GM12878 (cell line): ENCODE results near the gene PPP1CC. TPM values are rescaled to one million over a fixed set of nuclear protein-coding genes. Genes with fewer than 3 reads are reported as not detected.

ENCODE experiments used
- BACH1 ChIP-seq: fragments of 450-650 bp; IDR thresholded peaks from 2 replicates; pipeline ENCODE4 v1.6.1; 2017; ENCODE audit warnings: mild to moderate bottlenecking, borderline replicate concordance
- CBFB ChIP-seq: IDR thresholded peaks from 2 replicates; pipeline ENCODE4 v1.6.1; 2016; ENCODE audit warnings: antibody characterized with exemption, low read depth
- CREM ChIP-seq: IDR thresholded peaks from 2 replicates; pipeline ENCODE4 v1.6.1; 2014; ENCODE audit warnings: antibody characterized with exemption, low read depth
- IRF3 ChIP-seq: fragments of 450-650 bp; IDR thresholded peaks from 2 replicates; pipeline ENCODE4 v1.6.1; 2014; ENCODE audit warnings: mild to moderate bottlenecking
- JUND ChIP-seq: IDR thresholded peaks from 2 replicates; pipeline ENCODE4 v1.6.1; 2012; ENCODE audit warnings: low read depth, mild to moderate bottlenecking, low read length, improper control_type of control experiment, moderate library complexity
- NR2C1 ChIP-seq: fragments of 450-650 bp; IDR thresholded peaks from 2 replicates; pipeline ENCODE4 v1.6.1; 2017; ENCODE audit warnings: antibody characterized with exemption, mild to moderate bottlenecking, moderate library complexity
- POLR2AphosphoS2 ChIP-seq: IDR thresholded peaks from 2 replicates; pipeline ENCODE4 v1.6.1; 2011; ENCODE audit warnings: low read depth, mild to moderate bottlenecking, low read length, improper control_type of control experiment, moderate library complexity
- POLR2AphosphoS5 ChIP-seq: IDR thresholded peaks from 2 replicates; pipeline ENCODE4 v1.6.1; 2011; ENCODE audit warnings: mild to moderate bottlenecking, low read length, inconsistent platforms
- RBBP5 ChIP-seq: fragments of 200-600 bp; sonication (generic); conservative IDR thresholded peaks from 2 replicates; pipeline ENCODE4 v1.6.1; 2016
- SUPT20H ChIP-seq: IDR thresholded peaks from 2 replicates; pipeline ENCODE4 v1.6.1; 2011; ENCODE audit warnings: low read depth, mild to moderate bottlenecking, low read length, moderate library complexity, borderline replicate concordance; ENCODE audit not compliant: control insufficient read depth
- TCF3 ChIP-seq: IDR thresholded peaks from 2 replicates; pipeline ENCODE4 v1.6.1; 2012; ENCODE audit warnings: low read depth, mild to moderate bottlenecking, low read length, borderline replicate concordance; ENCODE audit not compliant: insufficient read depth
- WRNIP1 ChIP-seq: IDR thresholded peaks from 2 replicates; pipeline ENCODE4 v1.6.1; 2011; ENCODE audit warnings: low read depth, low read length, improper control_type of control experiment, borderline replicate concordance
- polyA plus RNA-seq, 11 experiments: library from polyadenylated mRNA; depleted of rRNA in 4 of 11; unstranded in 6 of 11; stranded (reverse) in 5 of 11; fragments of >200 nt; fragmentation: Nextera tagmentation in 4 of 11; fragmentation: Illumina TruSeq in 1 of 11; extraction: Ambion mirVana in 4 of 11; extraction: Trizol in 1 of 11; gene quantifications; 1 replicate in 1 of 11; 2 replicates in 10 of 11; pipeline versions ENCODE4 v1.2.1 to v1.2.3, GENCODE V29; 2011 to 2016; ENCODE audit warnings: inconsistent platforms in 2 of 11, missing spikeins in 2 of 11, low read depth in 1 of 11
- total RNA-seq, 4 experiments: library from RNA; depleted of rRNA in 3 of 4; stranded (reverse); fragments of >200 nt in 3 of 4; fragmentation: Illumina TruSeq in 1 of 4; extraction: Trizol in 1 of 4; gene quantifications; 2 replicates each; pipeline versions ENCODE4 v1.2.1 to v1.2.3, GENCODE V29; 2013 to 2021
- TF ChIP-seq, protein P1 (sequence below): fragments of 450-650 bp; IDR thresholded peaks from 2 replicates; pipeline ENCODE4 v1.6.1; 2018; ENCODE audit warnings: mild to moderate bottlenecking, low read depth, moderate library complexity; ENCODE audit not compliant: partially characterized antibody

Gene PPP1CC
- total and polyA plus RNA-seq, 10 of the 15 experiments (the other 5 are each of a cell fraction or from before 2014, with no cell fraction given) = 64.4 to 279 (median 157) TPM

GRCh38 chr12:110742718-110743570 is at the start of gene PPP1CC (continued):
- TF ChIP-seq, protein P1, sequence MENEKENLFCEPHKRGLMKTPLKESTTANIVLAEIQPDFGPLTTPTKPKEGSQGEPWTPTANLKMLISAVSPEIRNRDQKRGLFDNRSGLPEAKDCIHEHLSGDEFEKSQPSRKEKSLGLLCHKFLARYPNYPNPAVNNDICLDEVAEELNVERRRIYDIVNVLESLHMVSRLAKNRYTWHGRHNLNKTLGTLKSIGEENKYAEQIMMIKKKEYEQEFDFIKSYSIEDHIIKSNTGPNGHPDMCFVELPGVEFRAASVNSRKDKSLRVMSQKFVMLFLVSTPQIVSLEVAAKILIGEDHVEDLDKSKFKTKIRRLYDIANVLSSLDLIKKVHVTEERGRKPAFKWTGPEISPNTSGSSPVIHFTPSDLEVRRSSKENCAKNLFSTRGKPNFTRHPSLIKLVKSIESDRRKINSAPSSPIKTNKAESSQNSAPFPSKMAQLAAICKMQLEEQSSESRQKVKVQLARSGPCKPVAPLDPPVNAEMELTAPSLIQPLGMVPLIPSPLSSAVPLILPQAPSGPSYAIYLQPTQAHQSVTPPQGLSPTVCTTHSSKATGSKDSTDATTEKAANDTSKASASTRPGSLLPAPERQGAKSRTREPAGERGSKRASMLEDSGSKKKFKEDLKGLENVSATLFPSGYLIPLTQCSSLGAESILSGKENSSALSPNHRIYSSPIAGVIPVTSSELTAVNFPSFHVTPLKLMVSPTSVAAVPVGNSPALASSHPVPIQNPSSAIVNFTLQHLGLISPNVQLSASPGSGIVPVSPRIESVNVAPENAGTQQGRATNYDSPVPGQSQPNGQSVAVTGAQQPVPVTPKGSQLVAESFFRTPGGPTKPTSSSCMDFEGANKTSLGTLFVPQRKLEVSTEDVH = no peak
- no peak for TF ChIP-seq RBBP5
- TF ChIP-seq BACH1 = peak; percentile 25; the same call in 1 of the 2 replicates
- TF ChIP-seq IRF3 = no peak
- TF ChIP-seq POLR2AphosphoS2 = peak; percentile 83
- TF ChIP-seq NR2C1 = 0 out of 2 replicates have a peak, but pooled peaks have one; percentile 2
- peak; percentile 94 for TF ChIP-seq POLR2AphosphoS5
- peak; percentile 65; the same call in 1 of the 2 replicates for TF ChIP-seq CREM
- TF ChIP-seq WRNIP1 = no peak
- peak; percentile 74 for TF ChIP-seq CBFB
- 0 out of 2 replicates have a peak, but pooled peaks have one; percentile 28 for TF ChIP-seq TCF3
- TF ChIP-seq SUPT20H = no peak
- TF ChIP-seq JUND = no peak
